ENCODE measurements around the gene SRSF4.

SRSF4 gene

DNA sequence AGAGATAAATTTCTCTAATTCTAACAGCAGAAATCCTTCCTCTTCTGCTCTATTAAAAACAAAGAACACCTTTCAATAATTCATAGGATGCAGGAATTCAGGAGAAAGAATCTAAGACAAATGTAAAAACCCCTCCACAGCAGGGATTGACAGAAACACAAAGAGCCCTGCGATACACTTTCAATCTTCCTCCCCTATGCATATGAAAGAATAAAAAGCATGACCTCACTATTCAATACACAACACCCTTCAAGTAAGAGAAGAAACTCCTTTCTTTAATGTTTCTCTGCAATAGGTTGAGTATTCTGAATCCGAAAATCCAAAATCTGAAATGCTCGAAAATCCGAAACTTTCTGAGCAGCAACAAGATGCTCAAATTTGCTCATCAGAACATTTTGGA, 17.1 kb downstream of the SRSF4 start:
- H3F3A ChIP-seq (ENCODE audit: insufficient read depth, low read length): no peaks in the 10 kb centered on the region
- H3K27ac ChIP-seq (ENCODE audit: low read depth, low read length, poor library complexity, severe bottlenecking): no peak overlapping the region
- H3K4me3 ChIP-seq (ENCODE audit: low read depth, low read length, poor library complexity, severe bottlenecking): no peak overlapping the region
- H3K9ac ChIP-seq (ENCODE audit: low read length): no peak overlapping the region
- no peaks in the 10 kb centered on the region for H3K9me3 ChIP-seq (ENCODE audit: low read length)
- no peak for TF ChIP-seq EZH2 (IDR thresholded peaks at IDR 0.05; ENCODE audit: borderline replicate concordance, low read length)
- TF ChIP-seq, protein P1, sequence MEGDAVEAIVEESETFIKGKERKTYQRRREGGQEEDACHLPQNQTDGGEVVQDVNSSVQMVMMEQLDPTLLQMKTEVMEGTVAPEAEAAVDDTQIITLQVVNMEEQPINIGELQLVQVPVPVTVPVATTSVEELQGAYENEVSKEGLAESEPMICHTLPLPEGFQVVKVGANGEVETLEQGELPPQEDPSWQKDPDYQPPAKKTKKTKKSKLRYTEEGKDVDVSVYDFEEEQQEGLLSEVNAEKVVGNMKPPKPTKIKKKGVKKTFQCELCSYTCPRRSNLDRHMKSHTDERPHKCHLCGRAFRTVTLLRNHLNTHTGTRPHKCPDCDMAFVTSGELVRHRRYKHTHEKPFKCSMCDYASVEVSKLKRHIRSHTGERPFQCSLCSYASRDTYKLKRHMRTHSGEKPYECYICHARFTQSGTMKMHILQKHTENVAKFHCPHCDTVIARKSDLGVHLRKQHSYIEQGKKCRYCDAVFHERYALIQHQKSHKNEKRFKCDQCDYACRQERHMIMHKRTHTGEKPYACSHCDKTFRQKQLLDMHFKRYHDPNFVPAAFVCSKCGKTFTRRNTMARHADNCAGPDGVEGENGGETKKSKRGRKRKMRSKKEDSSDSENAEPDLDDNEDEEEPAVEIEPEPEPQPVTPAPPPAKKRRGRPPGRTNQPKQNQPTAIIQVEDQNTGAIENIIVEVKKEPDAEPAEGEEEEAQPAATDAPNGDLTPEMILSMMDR (IDR thresholded peaks at IDR 0.05; ENCODE audit: low read length): no peak
- no peaks in the 10 kb centered on the region for H3K4me1 ChIP-seq (ENCODE audit: insufficient read depth, low read length, severe bottlenecking)
- H4K20me1 ChIP-seq (ENCODE audit: insufficient read depth, low read length): peaks cover 2% of the 10 kb centered on the region; the same call in 1 of the 2 replicates
- peaks cover 69% of the 10 kb centered on the region for H3K79me2 ChIP-seq (ENCODE audit: insufficient read depth, low read length)
- peaks cover 95% of the 10 kb centered on the region for H3K36me3 ChIP-seq (ENCODE audit: insufficient read depth, low read length)
- no peaks in the 10 kb centered on the region for H3K9me2 ChIP-seq (ENCODE audit: low read depth, low read length)
- H2AFZ ChIP-seq (ENCODE audit: low read length): no peak overlapping the region
- no peaks in the 10 kb centered on the region for H3K27me3 ChIP-seq (ENCODE audit: insufficient read depth, low read length)
- H3K4me2 ChIP-seq (ENCODE audit: low read length): no peak overlapping the region

DNA sequence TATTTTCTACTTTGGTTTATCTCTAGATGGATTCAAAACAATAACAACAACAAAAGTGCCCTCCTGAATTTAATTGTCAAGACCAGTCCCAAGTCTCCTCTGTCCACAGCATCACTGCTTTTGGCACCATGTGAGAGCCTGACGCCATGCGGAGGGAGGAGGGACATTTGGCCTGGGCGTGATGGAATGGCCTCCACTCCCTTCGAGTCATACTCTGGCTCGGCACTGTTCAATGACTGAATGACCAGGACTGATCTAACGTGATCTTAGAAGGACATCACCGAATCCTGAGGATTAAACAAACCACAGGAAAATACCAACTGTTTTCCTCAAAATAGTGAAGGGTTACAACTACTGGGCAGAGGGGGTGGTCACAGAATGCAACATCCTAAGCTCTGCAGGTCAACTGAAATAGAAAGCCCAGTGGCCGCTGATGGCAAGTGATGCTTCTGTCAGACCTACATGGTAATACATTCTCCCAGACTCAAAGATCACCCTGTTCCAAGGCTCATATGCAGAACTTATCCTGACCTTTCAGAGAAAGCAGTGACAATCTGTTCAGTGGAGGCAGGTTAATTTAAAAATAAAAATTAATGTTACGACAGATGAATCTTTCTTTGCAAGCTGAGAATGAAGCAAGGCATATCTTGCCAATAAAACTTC, 19.1 kb downstream of the SRSF4 start:
- H3K4me3 ChIP-seq (ENCODE audit: low read depth, low read length, poor library complexity, severe bottlenecking): no peak overlapping the region
- H3K27me3 ChIP-seq (ENCODE audit: insufficient read depth, low read length): no peaks in the 10 kb centered on the region
- H3K4me2 ChIP-seq (ENCODE audit: low read length): no peak overlapping the region
- no peaks in the 10 kb centered on the region for H3F3A ChIP-seq (ENCODE audit: insufficient read depth, low read length)
- H2AFZ ChIP-seq (ENCODE audit: low read length): no peak overlapping the region
- TF ChIP-seq, protein P1 (IDR thresholded peaks at IDR 0.05; ENCODE audit: low read length): no peak
- TF ChIP-seq EZH2 (IDR thresholded peaks at IDR 0.05; ENCODE audit: borderline replicate concordance, low read length): no peak
- H3K9ac ChIP-seq (ENCODE audit: low read length): no peak overlapping the region
- H3K27ac ChIP-seq (ENCODE audit: low read depth, low read length, poor library complexity, severe bottlenecking): no peak overlapping the region
- H3K36me3 ChIP-seq (ENCODE audit: insufficient read depth, low read length): peaks cover 95% of the 10 kb centered on the region
- no peaks in the 10 kb centered on the region for H3K9me3 ChIP-seq (ENCODE audit: low read length)
- peaks cover 52% of the 10 kb centered on the region for H3K79me2 ChIP-seq (ENCODE audit: insufficient read depth, low read length)
- H3K9me2 ChIP-seq (ENCODE audit: low read depth, low read length): no peaks in the 10 kb centered on the region
- peaks cover 2% of the 10 kb centered on the region; the same call in 1 of the 2 replicates for H4K20me1 ChIP-seq (ENCODE audit: insufficient read depth, low read length)
- no peaks in the 10 kb centered on the region for H3K4me1 ChIP-seq (ENCODE audit: insufficient read depth, low read length, severe bottlenecking)

DNA sequence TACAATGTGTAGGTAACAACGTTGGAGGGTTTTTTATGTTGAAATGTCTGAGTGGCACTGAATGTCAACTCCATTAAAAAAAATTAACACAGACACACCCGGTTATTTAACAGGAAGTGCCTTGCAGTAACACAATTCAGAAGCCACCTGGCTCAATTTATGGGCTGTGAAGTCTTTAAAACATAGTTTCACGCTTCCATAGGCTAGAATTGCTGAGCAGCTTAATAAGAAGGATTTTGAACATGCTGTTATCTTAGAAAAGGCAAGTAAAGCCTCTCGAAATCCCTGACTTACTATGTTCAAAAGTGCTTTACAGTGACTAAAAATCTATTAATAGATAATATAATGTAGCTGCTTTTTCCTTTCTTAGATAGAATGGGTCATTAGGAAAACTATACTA, 19.7 kb downstream of the SRSF4 start:
- no peaks in the 10 kb centered on the region for H3K27me3 ChIP-seq (ENCODE audit: insufficient read depth, low read length)
- peaks cover 95% of the 10 kb centered on the region for H3K36me3 ChIP-seq (ENCODE audit: insufficient read depth, low read length)
- TF ChIP-seq, protein P1 (IDR thresholded peaks at IDR 0.05; ENCODE audit: low read length): no peak
- no peak for TF ChIP-seq EZH2 (IDR thresholded peaks at IDR 0.05; ENCODE audit: borderline replicate concordance, low read length)
- peaks cover 2% of the 10 kb centered on the region; the same call in 1 of the 2 replicates for H4K20me1 ChIP-seq (ENCODE audit: insufficient read depth, low read length)
- H3K4me2 ChIP-seq (ENCODE audit: low read length): no peak overlapping the region
- peaks cover 51% of the 10 kb centered on the region for H3K79me2 ChIP-seq (ENCODE audit: insufficient read depth, low read length)
- no peak overlapping the region for H3K9ac ChIP-seq (ENCODE audit: low read length)
- no peak overlapping the region for H2AFZ ChIP-seq (ENCODE audit: low read length)
- no peak overlapping the region for H3K27ac ChIP-seq (ENCODE audit: low read depth, low read length, poor library complexity, severe bottlenecking)
- H3K4me1 ChIP-seq (ENCODE audit: insufficient read depth, low read length, severe bottlenecking): no peaks in the 10 kb centered on the region
- H3K4me3 ChIP-seq (ENCODE audit: low read depth, low read length, poor library complexity, severe bottlenecking): no peak overlapping the region
- no peaks in the 10 kb centered on the region for H3F3A ChIP-seq (ENCODE audit: insufficient read depth, low read length)
- no peaks in the 10 kb centered on the region for H3K9me3 ChIP-seq (ENCODE audit: low read length)
- no peaks in the 10 kb centered on the region for H3K9me2 ChIP-seq (ENCODE audit: low read depth, low read length)
